Esophagus muscularis mucosa (tissue), 3 donors: ENCODE measurements around the gene SLC4A5.

Source experiments
- CTCF ChIP-seq, 3 experiments: fragments of 200-600 bp in 2 of 3; fragments of 450-650 bp in 1 of 3; sonication (generic) in 2 of 3; IDR thresholded peaks; one replicate each; pipeline ENCODE4 v1.5.1; 2017 to 2019; ENCODE audit warnings: antibody characterized with exemption in 3 of 3, mild to moderate bottlenecking in 2 of 3, moderate library complexity in 1 of 3
- POLR2A ChIP-seq: fragments of 450-650 bp; IDR thresholded peaks from one replicate; pipeline ENCODE4 v1.6.1; 2017; ENCODE audit warnings: antibody characterized with exemption, moderate library complexity, mild to moderate bottlenecking, low read depth
- POLR2AphosphoS5 ChIP-seq, 2 donors: sonication (generic); formaldehyde crosslinking; IDR thresholded peaks; one replicate each; pipeline ENCODE4 v1.6.1; 2017; ENCODE audit warnings: antibody characterized with exemption in 2 of 2

GRCh38 chr2:74312913-74313312 lies 30.3 kb downstream of the SLC4A5 start:
- TF ChIP-seq POLR2A (no peak), CTCF (IDR thresholded peaks at IDR 0.05) (no peak), POLR2AphosphoS5 (IDR thresholded peaks at IDR 0.05) (no peak)
